Measurements from ENCODE around the gene DIO2. TPM values are rescaled to one million over a fixed set of nuclear protein-coding genes. Genes with fewer than 3 reads are reported as not detected.

The DIO2 gene
- 5.8 TPM in 2 replicates for total RNA-seq

GRCh38 chr14:80211153-80212022, at the start of gene DIO2:
Gene DIO2, minus strand, starts transcription at chr14:80211504. Its CDS starts 32 bp downstream, at chr14:80211472.

